Esophagus muscularis mucosa (tissue), 3 donors: ENCODE measurements around the gene ZBTB16.

Experiments
- CTCF ChIP-seq, 3 experiments: fragments of 200-600 bp in 2 of 3; fragments of 450-650 bp in 1 of 3; sonication (generic) in 2 of 3; IDR thresholded peaks; one replicate each; pipeline ENCODE4 v1.5.1; 2017 to 2019; ENCODE audit warnings: antibody characterized with exemption in 3 of 3, mild to moderate bottlenecking in 2 of 3, moderate library complexity in 1 of 3
- POLR2A ChIP-seq: fragments of 450-650 bp; IDR thresholded peaks from one replicate; pipeline ENCODE4 v1.6.1; 2017; ENCODE audit warnings: antibody characterized with exemption, moderate library complexity, mild to moderate bottlenecking, low read depth

- no peak for TF ChIP-seq CTCF (IDR thresholded peaks at IDR 0.05)
- TF ChIP-seq POLR2A: no peak
Measured at GRCh38 chr11:114215428-114215827, 155.9 kb downstream of the ZBTB16 start.
